HEK293 (cell line): Measurements from ENCODE around the gene RPS19BP1.

ENCODE experiments used
- CTCF ChIA-PET: fragments of 350-600 bp; formaldehyde crosslinking; extraction: SDS; loops from one replicate; lab custom pipeline; 2021; ENCODE audit warnings: antibody characterized with exemption; lab: Yijun Ruan, JAX
- POLR2A ChIA-PET: fragments of 300-600 bp; formaldehyde crosslinking; extraction: SDS; loops from one replicate; lab custom pipeline; 2020; ENCODE audit warnings: antibody characterized with exemption, inconsistent platforms; lab: Yijun Ruan, JAX
- H3K27ac ChIP-seq: fragments of 200-500 bp; sonication (Bioruptor generic); 2 replicates; pipeline ENCODE4 v1.5.1; 2014; ENCODE audit warnings: low read depth, low read length, control low read depth, inconsistent platforms; ENCODE audit errors: extremely low read depth
- H3K36me3 ChIP-seq, 2 experiments: fragments of 200-500 bp in 1 of 2; sonication (Bioruptor generic) in 1 of 2; 1 replicate in 1 of 2; 2 replicates in 1 of 2; pipeline ENCODE4 v1.5.1; 2014 to 2017; ENCODE audit warnings: inconsistent platforms in 2 of 2, low read length in 2 of 2; ENCODE audit not compliant: control insufficient read depth in 2 of 2, insufficient read depth in 1 of 2
- H3K4me1 ChIP-seq: fragments of 200-500 bp; sonication (Bioruptor generic); 2 replicates; pipeline ENCODE4 v1.5.1; 2014; ENCODE audit warnings: mild to moderate bottlenecking, low read length, inconsistent platforms; ENCODE audit not compliant: control insufficient read depth, insufficient read depth
- H3K4me3 ChIP-seq: 2 replicates; pipeline ENCODE4 v1.5.1; 2011; ENCODE audit warnings: low read depth, mild to moderate bottlenecking, control low read depth, low read length, moderate library complexity
- H3K9me3 ChIP-seq: fragments of 200-500 bp; sonication (Bioruptor generic); 2 replicates; pipeline ENCODE4 v1.5.1; 2014; ENCODE audit warnings: low read depth, low read length, inconsistent platforms; ENCODE audit not compliant: control insufficient read depth, insufficient read depth
- BCL11A ChIP-seq: fragments of 450-650 bp; formaldehyde crosslinking; IDR thresholded peaks from 2 replicates; pipeline ENCODE4 v1.5.1; 2016; ENCODE audit warnings: low read depth, missing biosample characterization, missing genetic modification characterization
- GLI2 ChIP-seq: fragments of 450-650 bp; formaldehyde crosslinking; IDR thresholded peaks from 2 replicates; pipeline ENCODE4; 2017; ENCODE audit warnings: missing biosample characterization, missing genetic modification characterization, low read depth, borderline replicate concordance
- GLIS1 ChIP-seq: fragments of 450-650 bp; formaldehyde crosslinking; IDR thresholded peaks from 2 replicates; pipeline ENCODE4 v1.5.1; 2016; ENCODE audit warnings: missing biosample characterization, missing genetic modification characterization
- HOXD13 ChIP-seq: sonication (generic); formaldehyde crosslinking; IDR thresholded peaks from 2 replicates; pipeline ENCODE4 v1.8.0; 2022; ENCODE audit warnings: missing genetic modification reagents, borderline replicate concordance
- SP2 ChIP-seq: fragments of 450-650 bp; formaldehyde crosslinking; IDR thresholded peaks from 2 replicates; pipeline ENCODE4 v1.5.1; 2016; ENCODE audit warnings: missing biosample characterization, missing genetic modification characterization
- TRIM28 ChIP-seq: IDR thresholded peaks from 2 replicates; pipeline ENCODE4 v1.6.1; 2011; ENCODE audit warnings: low read length, control low read depth, borderline replicate concordance
- ZBTB17 ChIP-seq: fragments of 450-650 bp; formaldehyde crosslinking; IDR thresholded peaks from 2 replicates; pipeline ENCODE4 v1.5.1; 2016; ENCODE audit warnings: missing biosample characterization, missing genetic modification characterization
- ZBTB8A ChIP-seq: fragments of 450-650 bp; formaldehyde crosslinking; IDR thresholded peaks from 2 replicates; pipeline ENCODE4 v1.5.1; 2016; ENCODE audit warnings: missing biosample characterization, missing genetic modification characterization
- ZFP69B ChIP-seq: fragments of 450-650 bp; formaldehyde crosslinking; IDR thresholded peaks from 2 replicates; pipeline ENCODE4 v1.5.1; 2016; ENCODE audit warnings: missing biosample characterization, missing genetic modification characterization
- ZIC2 ChIP-seq: fragments of 450-650 bp; formaldehyde crosslinking; IDR thresholded peaks from 2 replicates; pipeline ENCODE4 v1.5.1; 2016; ENCODE audit warnings: missing biosample characterization, missing genetic modification characterization
- ZNF169 ChIP-seq: fragments of 450-650 bp; formaldehyde crosslinking; IDR thresholded peaks from 2 replicates; pipeline ENCODE4 v1.5.1; 2016; ENCODE audit warnings: missing biosample characterization, missing genetic modification characterization
- ZNF184 ChIP-seq: fragments of 450-650 bp; IDR thresholded peaks from 2 replicates; pipeline ENCODE4 v1.5.1; 2018; ENCODE audit warnings: missing biosample characterization, mild to moderate bottlenecking, missing genetic modification characterization
- ZNF274 ChIP-seq, 2 experiments: fragments of 200-500 bp in 1 of 2; fragments of 450-650 bp in 1 of 2; sonication (Bioruptor generic) in 1 of 2; formaldehyde crosslinking in 1 of 2; IDR thresholded peaks; 2 replicates each; pipeline versions ENCODE4 v1.5.1 to v1.6.1; 2014 to 2016; ENCODE audit warnings: borderline replicate concordance in 1 of 2, inconsistent platforms in 1 of 2, low read length in 1 of 2, missing biosample characterization in 1 of 2, missing genetic modification characterization in 1 of 2
- ZNF311 ChIP-seq: fragments of 450-650 bp; formaldehyde crosslinking; IDR thresholded peaks from 2 replicates; pipeline ENCODE4 v1.5.1; 2017; ENCODE audit warnings: missing biosample characterization, missing genetic modification characterization, borderline replicate concordance
- ZNF366 ChIP-seq: fragments of 450-650 bp; formaldehyde crosslinking; conservative IDR thresholded peaks from 2 replicates; pipeline ENCODE4 v1.5.1; 2016; ENCODE audit warnings: missing biosample characterization, missing genetic modification characterization
- ZNF473 ChIP-seq: fragments of 450-650 bp; formaldehyde crosslinking; IDR thresholded peaks from 2 replicates; pipeline ENCODE4 v1.5.1; 2017; ENCODE audit warnings: missing biosample characterization, missing genetic modification characterization
- ZNF561 ChIP-seq: fragments of 450-650 bp; IDR thresholded peaks from 2 replicates; pipeline ENCODE4 v1.5.1; 2018; ENCODE audit warnings: missing biosample characterization, missing genetic modification characterization, borderline replicate concordance
- ZNF585B ChIP-seq: fragments of 450-650 bp; formaldehyde crosslinking; IDR thresholded peaks from 2 replicates; pipeline ENCODE4 v1.5.1; 2016; ENCODE audit warnings: missing biosample characterization, missing genetic modification characterization
- ZNF621 ChIP-seq: fragments of 450-650 bp; formaldehyde crosslinking; IDR thresholded peaks from 2 replicates; pipeline ENCODE4 v1.5.1; 2017; ENCODE audit warnings: missing biosample characterization, missing genetic modification characterization
- ZNF654 ChIP-seq: fragments of 450-650 bp; formaldehyde crosslinking; IDR thresholded peaks from 2 replicates; pipeline ENCODE4 v1.5.1; 2016; ENCODE audit warnings: low read depth, missing biosample characterization, missing genetic modification characterization
- ZNF670 ChIP-seq: fragments of 450-650 bp; formaldehyde crosslinking; IDR thresholded peaks from 2 replicates; pipeline ENCODE4 v1.5.1; 2016; ENCODE audit warnings: missing biosample characterization, missing genetic modification characterization, low read depth
- ZNF701 ChIP-seq: fragments of 450-650 bp; formaldehyde crosslinking; IDR thresholded peaks from 2 replicates; pipeline ENCODE4 v1.5.1; 2016; ENCODE audit warnings: missing biosample characterization, missing genetic modification characterization
- ZNF707 ChIP-seq: fragments of 450-650 bp; formaldehyde crosslinking; IDR thresholded peaks from 2 replicates; pipeline ENCODE4 v1.5.1; 2016; ENCODE audit warnings: missing biosample characterization, missing genetic modification characterization
- ZNF76 ChIP-seq: fragments of 450-650 bp; formaldehyde crosslinking; IDR thresholded peaks from 2 replicates; pipeline ENCODE4; 2016; ENCODE audit warnings: low read depth, missing biosample characterization, missing genetic modification characterization, borderline replicate concordance
- ZXDB ChIP-seq: fragments of 450-650 bp; formaldehyde crosslinking; IDR thresholded peaks from 2 replicates; pipeline ENCODE4 v1.5.1; 2016; ENCODE audit warnings: missing biosample characterization, missing genetic modification characterization
- TF ChIP-seq, protein P1 (sequence below): fragments of 450-650 bp; formaldehyde crosslinking; IDR thresholded peaks from 2 replicates; pipeline ENCODE4 v1.5.1; 2016; ENCODE audit warnings: missing biosample characterization, missing genetic modification characterization
- TF ChIP-seq, protein P2 (sequence below): fragments of 450-650 bp; formaldehyde crosslinking; IDR thresholded peaks from 2 replicates; pipeline ENCODE4; 2016; ENCODE audit warnings: missing biosample characterization, missing genetic modification characterization
- TF ChIP-seq, protein P3 (sequence below): fragments of 450-650 bp; formaldehyde crosslinking; IDR thresholded peaks from 2 replicates; pipeline ENCODE4 v1.5.1; 2016; ENCODE audit warnings: missing biosample characterization, missing genetic modification characterization
- TF ChIP-seq, protein P4 (sequence below): fragments of 450-650 bp; formaldehyde crosslinking; IDR thresholded peaks from 2 replicates; pipeline ENCODE4 v1.5.1; 2016; ENCODE audit warnings: missing biosample characterization, missing genetic modification characterization, borderline replicate concordance

RPS19BP1 gene

DNA sequence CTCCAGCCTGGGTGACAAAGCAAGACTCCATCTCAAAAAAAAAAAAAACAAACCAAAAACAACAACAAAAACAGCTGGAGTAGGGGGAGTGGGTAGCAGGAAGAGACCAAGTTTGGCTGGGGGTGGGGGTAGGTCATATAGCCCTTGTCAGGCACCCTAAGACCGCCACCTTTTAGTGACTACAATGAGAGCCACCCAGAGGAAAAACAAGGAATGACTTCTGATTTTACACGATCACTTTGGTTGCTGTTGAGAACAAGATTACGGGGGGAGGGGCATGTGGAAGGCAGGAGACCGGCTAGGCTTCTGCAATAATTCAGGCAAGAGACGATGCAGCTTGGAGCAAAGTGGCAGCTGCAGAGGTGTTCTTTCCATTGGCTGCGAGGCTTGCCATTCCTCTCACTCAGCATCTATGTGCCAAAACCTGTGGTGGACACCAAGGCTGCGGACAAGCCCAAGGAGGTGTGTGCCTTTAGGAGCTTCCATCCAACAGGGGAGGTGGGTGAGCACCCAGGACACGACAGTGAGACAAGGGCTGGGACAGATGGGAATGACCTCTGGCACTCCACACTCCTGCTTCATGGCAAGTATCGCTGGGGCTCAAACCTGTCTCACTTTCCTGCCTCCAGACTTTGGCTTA lies 1.7 kb downstream of the RPS19BP1 start (continued):
- TF ChIP-seq ZNF366 (0 out of 2 replicates have a peak, but pooled peaks have one; percentile 15), ZNF311 (tag by site-specific recombination) (no peak), ZFP69B (tag by site-specific recombination) (no peak), TRIM28 (peak; percentile 50; the same call in 1 of the 2 replicates), GLIS1 (no peak), ZBTB17 (peak; percentile 64), GLI2 (tag by site-specific recombination) (no peak), ZNF585B (no peak), HOXD13 (CRISPR knock-in tag) (no peak), ZNF274 (IDR thresholded peaks at IDR 0.05; ENCODE audit: low read length) (no peak), ZNF274 (tag by site-specific recombination; IDR thresholded peaks at IDR 0.05; ENCODE audit: borderline replicate concordance) (no peak), ZNF670 (tag by site-specific recombination) (no peak), ZNF561 (tag by site-specific recombination) (no peak), ZNF76 (tag by site-specific recombination) (0 out of 2 replicates have a peak, but pooled peaks have one; percentile 36), ZBTB8A (tag by site-specific recombination) (no peak), ZNF654 (tag by site-specific recombination) (peak; percentile 10), SP2 (tag by site-specific recombination) (no peak), ZNF701 (no peak)
- TF ChIP-seq, protein P1, sequence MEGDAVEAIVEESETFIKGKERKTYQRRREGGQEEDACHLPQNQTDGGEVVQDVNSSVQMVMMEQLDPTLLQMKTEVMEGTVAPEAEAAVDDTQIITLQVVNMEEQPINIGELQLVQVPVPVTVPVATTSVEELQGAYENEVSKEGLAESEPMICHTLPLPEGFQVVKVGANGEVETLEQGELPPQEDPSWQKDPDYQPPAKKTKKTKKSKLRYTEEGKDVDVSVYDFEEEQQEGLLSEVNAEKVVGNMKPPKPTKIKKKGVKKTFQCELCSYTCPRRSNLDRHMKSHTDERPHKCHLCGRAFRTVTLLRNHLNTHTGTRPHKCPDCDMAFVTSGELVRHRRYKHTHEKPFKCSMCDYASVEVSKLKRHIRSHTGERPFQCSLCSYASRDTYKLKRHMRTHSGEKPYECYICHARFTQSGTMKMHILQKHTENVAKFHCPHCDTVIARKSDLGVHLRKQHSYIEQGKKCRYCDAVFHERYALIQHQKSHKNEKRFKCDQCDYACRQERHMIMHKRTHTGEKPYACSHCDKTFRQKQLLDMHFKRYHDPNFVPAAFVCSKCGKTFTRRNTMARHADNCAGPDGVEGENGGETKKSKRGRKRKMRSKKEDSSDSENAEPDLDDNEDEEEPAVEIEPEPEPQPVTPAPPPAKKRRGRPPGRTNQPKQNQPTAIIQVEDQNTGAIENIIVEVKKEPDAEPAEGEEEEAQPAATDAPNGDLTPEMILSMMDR (tag by site-specific recombination), result peak; percentile 48

DNA sequence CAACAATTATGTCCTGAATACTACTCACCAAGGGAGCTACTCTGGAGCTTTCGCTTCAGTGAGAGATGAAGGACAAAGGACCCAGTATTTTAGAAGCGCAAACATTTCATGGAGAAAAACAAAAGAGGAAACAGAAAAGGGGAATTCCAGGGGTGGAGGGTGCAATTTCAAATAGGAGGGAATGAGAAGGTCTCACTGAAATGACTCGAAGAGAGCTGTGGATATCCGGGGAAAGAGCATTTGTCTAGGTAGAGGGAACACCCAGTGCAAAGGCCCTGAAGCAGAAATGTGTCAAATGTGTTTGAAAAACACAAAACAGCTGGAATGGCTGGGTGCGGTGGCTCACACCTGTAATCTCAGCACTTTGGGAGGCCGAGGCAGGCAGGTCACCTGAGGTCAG lies 2.4 kb downstream of the RPS19BP1 start:
- no peaks in the 10 kb centered on the region for H3K9me3 ChIP-seq
- CTCF ChIA-PET, result interaction anchor here (0.6 to 13.7 kb wide), 17 partner anchors 8 to 1478 kb away, joined by 3 to 380 read pairs (median 5); partner anchors contain the start of gene MIEF1
- peak overlapping the region; percentile 17 for H3K27ac ChIP-seq
- peaks cover 11 to 54% of the 10 kb centered on the region in 2 experiments; a peak in 2 of 3 replicates for H3K36me3 ChIP-seq
- peaks cover 14% of the 10 kb centered on the region for H3K4me1 ChIP-seq
- H3K4me3 ChIP-seq, result no peak overlapping the region
- POLR2A ChIA-PET, result interaction anchor here (0.7 to 5.1 kb wide), 6 partner anchors 10 to 668 kb away, joined by 3 to 113 read pairs (median 6); partner anchors contain the start of genes ATF4, MIEF1 and RPL3
- no peak for TF ChIP-seq ZNF473 (tag by site-specific recombination)
- TF ChIP-seq ZNF707, result no peak
- no peak for TF ChIP-seq ZIC2
- TF ChIP-seq, protein P2, sequence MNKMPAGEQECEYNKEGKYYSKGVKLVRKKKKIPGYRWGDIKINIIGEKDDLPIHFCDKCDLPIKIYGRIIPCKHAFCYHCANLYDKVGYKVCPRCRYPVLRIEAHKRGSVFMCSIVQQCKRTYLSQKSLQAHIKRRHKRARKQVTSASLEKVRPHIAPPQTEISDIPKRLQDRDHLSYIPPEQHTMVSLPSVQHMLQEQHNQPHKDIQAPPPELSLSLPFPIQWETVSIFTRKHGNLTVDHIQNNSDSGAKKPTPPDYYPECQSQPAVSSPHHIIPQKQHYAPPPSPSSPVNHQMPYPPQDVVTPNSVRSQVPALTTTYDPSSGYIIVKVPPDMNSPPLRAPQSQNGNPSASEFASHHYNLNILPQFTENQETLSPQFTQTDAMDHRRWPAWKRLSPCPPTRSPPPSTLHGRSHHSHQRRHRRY, result no peak
- TF ChIP-seq ZNF621 (tag by site-specific recombination), result no peak
- TF ChIP-seq, protein P3, sequence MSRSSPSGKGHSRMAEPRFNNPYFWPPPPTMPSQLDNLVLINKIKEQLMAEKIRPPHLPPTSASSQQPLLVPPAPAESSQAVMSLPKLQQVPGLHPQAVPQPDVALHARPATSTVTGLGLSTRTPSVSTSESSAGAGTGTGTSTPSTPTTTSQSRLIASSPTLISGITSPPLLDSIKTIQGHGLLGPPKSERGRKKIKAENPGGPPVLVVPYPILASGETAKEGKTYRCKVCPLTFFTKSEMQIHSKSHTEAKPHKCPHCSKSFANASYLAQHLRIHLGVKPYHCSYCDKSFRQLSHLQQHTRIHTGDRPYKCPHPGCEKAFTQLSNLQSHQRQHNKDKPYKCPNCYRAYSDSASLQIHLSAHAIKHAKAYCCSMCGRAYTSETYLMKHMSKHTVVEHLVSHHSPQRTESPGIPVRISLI (tag by site-specific recombination), result no peak
- no peak for TF ChIP-seq ZNF184 (tag by site-specific recombination)
- no peak for TF ChIP-seq ZXDB
- TF ChIP-seq ZNF169, result no peak
- TF ChIP-seq, protein P4, sequence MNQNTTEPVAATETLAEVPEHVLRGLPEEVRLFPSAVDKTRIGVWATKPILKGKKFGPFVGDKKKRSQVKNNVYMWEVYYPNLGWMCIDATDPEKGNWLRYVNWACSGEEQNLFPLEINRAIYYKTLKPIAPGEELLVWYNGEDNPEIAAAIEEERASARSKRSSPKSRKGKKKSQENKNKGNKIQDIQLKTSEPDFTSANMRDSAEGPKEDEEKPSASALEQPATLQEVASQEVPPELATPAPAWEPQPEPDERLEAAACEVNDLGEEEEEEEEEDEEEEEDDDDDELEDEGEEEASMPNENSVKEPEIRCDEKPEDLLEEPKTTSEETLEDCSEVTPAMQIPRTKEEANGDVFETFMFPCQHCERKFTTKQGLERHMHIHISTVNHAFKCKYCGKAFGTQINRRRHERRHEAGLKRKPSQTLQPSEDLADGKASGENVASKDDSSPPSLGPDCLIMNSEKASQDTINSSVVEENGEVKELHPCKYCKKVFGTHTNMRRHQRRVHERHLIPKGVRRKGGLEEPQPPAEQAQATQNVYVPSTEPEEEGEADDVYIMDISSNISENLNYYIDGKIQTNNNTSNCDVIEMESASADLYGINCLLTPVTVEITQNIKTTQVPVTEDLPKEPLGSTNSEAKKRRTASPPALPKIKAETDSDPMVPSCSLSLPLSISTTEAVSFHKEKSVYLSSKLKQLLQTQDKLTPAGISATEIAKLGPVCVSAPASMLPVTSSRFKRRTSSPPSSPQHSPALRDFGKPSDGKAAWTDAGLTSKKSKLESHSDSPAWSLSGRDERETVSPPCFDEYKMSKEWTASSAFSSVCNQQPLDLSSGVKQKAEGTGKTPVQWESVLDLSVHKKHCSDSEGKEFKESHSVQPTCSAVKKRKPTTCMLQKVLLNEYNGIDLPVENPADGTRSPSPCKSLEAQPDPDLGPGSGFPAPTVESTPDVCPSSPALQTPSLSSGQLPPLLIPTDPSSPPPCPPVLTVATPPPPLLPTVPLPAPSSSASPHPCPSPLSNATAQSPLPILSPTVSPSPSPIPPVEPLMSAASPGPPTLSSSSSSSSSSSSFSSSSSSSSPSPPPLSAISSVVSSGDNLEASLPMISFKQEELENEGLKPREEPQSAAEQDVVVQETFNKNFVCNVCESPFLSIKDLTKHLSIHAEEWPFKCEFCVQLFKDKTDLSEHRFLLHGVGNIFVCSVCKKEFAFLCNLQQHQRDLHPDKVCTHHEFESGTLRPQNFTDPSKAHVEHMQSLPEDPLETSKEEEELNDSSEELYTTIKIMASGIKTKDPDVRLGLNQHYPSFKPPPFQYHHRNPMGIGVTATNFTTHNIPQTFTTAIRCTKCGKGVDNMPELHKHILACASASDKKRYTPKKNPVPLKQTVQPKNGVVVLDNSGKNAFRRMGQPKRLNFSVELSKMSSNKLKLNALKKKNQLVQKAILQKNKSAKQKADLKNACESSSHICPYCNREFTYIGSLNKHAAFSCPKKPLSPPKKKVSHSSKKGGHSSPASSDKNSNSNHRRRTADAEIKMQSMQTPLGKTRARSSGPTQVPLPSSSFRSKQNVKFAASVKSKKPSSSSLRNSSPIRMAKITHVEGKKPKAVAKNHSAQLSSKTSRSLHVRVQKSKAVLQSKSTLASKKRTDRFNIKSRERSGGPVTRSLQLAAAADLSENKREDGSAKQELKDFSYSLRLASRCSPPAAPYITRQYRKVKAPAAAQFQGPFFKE (tag by site-specific recombination), result no peak
- TF ChIP-seq BCL11A, result no peak
